ENCODE data around the gene FADS1.

Gene FADS1

GRCh38 chr11:61816736-61817455 lies at the start of gene FADS1:
Gene FADS1 (minus strand): TSS chr11:61817003. CDS start chr11:61816929, 74 bp downstream.
- peak; percentile 88 for DNase-seq (ENCODE audit: low read depth)

GRCh38 chr11:61866231-61866957 lies 49.6 kb upstream of the FADS1 start:
- no peak for DNase-seq (ENCODE audit: low read depth)

GRCh38 chr11:61864814-61865775 lies 48.3 kb upstream of the FADS1 start:
- DNase-seq (ENCODE audit: low read depth) = no peak

- no peak for DNase-seq (ENCODE audit: low read depth)
Observed at GRCh38 chr11:61863548-61864081, 46.8 kb upstream of the FADS1 start.

DNA sequence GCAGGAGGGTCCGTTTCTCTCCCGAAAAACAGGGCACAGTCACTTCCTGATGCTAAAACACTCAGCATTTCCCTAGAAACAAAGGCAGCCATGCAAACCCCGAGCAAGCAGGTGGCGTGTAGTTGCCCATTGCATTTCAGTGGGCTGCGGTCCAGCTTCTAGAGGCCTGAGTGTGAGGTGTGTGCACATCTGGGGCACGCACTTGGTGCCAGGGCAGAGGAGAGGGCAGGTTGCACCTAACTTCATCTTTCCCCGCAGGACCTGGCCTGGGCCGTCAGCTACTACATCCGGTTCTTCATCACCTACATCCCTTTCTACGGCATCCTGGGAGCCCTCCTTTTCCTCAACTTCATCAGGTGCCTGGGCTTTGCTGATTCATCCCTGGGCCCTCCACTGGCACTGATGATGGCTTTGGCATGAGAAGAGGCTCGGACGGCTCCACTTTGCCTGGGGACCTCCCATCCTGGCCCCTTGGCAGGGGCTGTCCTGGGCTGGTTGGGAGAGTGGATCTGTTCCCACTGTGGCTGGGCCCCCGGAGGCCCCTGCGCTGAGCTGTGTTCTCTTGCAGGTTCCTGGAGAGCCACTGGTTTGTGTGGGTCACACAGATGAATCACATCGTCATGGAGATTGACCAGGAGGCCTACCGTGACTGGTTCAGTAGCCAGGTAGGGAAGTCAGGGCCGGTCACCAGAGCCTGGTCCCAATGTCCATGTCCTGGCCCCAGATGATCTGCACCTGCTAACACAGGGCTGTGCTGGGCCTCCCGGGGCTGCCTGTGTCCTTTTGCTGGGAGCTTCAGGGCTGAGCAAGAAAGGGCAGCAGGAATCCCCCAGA lies 46.1 kb upstream of the FADS1 start:
- no peak for DNase-seq (ENCODE audit: low read depth)

GRCh38 chr11:61861634-61862033 lies 44.8 kb upstream of the FADS1 start:
- DNase-seq (ENCODE audit: low read depth) = no peak

GRCh38 chr11:61860054-61860903 lies 43.5 kb upstream of the FADS1 start:
- no peak for DNase-seq (ENCODE audit: low read depth)

DNA sequence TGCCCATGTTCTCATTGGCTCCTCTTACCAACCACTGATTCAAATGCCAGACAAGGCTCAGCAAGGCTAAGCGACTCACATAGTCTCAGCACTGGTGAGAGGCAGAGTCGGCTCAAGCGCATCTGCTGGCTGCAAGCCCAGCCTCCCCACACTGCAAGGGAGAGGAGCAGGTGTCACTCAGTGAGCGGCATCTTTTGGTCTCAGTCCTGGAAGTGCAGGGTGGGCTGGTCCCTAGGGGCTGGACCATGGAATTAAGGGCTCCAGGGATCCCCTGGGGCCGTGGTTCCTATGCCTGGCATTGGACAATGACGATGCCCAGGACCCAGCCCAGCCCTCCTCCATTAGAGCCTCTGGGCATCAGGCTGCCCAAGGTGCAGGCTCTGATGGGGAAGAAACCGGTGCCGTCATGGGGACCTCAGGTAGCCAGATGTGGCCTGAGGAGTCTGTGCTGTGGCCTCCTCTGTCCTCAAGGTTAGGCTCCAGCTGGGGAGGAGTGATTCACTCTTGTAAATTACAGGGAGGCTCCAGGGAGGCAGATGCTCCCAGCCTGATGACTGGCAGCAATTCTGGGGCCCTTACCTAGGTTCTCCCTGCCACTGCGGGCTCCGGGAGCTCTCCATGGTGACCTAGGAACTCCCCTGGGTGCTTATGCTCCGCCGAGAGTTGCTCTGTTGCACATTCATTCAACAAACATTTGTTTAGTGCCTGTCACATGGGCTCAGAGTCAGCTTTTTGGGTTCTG lies 39.3 kb upstream of the FADS1 start:
- no peak for DNase-seq (ENCODE audit: low read depth)

DNA sequence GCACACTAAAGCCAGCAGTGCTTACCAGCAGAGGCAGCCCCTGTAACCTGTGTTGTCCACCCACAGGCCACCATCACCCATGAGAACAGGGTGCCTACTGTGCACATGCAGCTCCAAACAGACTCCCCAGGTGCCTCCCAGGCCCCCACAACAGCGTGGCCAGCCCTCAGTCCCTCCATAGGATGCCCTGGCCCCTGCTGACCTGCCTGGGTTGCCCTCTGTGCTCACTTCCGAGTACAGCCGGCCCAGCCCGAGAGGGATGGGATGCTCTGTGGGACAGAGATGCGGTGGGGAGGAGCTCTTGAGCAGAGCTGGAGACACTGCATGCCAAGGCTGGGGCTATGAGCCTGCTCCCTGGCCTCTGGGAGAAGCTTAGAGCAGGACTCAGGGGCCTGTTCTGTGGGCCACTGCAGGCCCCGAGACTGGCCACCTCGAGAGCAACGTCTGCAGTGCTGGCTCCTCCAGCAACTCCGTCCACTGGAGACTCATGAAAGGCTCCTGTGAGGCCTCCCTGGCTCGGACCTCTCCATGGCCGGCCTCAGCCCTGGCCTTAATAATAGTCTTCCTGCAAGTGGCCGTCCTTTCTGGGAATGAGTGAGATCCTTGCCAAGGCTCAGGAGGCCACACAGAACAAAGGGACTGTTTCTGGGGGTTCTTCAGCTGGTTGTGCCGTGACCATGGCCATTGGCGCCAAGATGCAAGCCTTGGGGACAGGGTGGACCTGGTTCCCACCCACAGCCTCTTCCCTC lies 38.3 kb upstream of the FADS1 start:
- no peak for DNase-seq (ENCODE audit: low read depth)

GRCh38 chr11:61854206-61854895 lies 37.5 kb upstream of the FADS1 start:
- DNase-seq (ENCODE audit: low read depth) = no peak

DNA sequence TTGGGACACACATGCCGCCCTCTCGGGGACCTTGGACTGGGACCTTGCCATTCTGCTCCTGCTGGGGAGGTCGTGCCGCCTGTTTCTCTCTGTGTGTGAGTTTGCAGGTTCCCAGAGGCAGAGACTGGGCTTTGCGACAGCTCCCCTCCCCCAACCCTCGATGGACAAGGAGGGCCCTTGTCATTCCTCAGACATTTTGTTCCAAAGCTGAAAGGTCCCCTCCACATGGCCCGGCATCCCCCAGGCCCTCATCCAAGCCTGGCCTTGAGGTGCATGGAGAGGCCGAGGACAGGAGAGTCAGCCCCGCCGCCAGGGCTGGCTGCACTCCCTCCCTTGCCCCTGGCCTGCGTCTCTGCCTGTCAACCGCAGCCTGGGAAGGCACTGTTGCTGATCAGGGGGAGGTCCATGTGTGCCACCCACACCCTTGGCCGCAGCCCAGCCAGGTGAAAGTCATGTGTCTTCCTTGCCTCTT lies 36.9 kb upstream of the FADS1 start:
- DNase-seq (ENCODE audit: low read depth) = no peak

DNA sequence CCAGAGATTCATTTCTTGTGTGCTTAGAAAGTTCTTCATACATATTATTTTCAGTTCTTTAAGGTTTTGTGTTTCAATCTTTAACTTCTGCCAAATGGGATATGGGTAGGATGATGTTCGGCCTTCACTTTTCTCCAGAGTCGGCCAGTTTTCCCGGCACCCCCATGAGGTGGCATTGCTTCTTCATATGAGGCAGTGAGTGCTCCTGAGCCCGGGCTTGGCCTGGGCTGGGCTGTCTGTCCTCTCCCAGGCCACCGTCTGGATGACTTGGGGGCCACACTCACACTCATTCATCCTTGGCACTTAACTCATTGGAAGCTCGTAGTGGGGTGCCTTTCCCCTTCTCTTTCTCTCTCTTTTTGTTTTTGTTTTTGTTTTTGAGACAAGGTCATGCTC lies 35.1 kb upstream of the FADS1 start:
- DNase-seq (ENCODE audit: low read depth) = no peak

DNA sequence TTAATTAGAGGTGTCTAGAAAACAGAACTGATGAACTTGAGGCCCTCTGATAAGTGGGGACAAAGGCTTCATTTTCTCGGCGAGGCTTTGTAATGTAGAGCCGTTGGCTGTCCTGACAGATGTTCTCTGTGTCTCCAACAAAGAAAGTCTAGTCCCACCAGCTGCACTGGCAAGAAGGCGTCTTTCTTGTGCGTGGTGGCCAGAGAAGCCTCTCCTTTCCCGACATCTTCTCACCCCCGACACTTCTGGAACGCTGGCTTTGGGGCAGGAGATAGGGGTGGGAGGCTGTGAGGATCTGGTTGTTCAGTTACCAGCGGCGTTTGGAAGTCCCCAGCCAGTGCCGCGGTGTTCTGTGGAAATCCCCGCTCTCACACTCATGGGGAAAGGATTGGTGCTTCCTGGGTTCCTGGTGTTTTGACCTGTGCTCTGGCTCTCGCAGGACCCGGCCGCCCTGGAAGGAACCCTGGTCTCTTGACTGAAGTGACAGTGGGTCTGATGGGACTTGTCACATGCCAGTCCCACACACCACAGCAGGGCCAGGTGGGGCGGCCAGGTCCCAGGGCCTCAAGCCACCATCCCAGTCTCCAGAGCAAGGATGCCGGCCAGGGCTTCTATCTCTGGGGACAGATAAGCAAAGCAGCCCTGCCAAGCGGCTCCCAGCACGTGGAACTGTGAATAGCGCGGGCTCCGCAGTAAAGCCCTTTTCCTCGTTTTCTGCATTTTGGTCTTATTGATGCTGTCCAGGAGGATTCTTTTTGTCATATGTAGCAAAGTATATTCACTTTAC lies 34.5 kb upstream of the FADS1 start:
- DNase-seq (ENCODE audit: low read depth) = no peak

GRCh38 chr11:61850687-61851086 lies 33.9 kb upstream of the FADS1 start:
- no peak for DNase-seq (ENCODE audit: low read depth)

GRCh38 chr11:61848631-61849030 lies 31.8 kb upstream of the FADS1 start:
- DNase-seq (ENCODE audit: low read depth) = no peak

DNA sequence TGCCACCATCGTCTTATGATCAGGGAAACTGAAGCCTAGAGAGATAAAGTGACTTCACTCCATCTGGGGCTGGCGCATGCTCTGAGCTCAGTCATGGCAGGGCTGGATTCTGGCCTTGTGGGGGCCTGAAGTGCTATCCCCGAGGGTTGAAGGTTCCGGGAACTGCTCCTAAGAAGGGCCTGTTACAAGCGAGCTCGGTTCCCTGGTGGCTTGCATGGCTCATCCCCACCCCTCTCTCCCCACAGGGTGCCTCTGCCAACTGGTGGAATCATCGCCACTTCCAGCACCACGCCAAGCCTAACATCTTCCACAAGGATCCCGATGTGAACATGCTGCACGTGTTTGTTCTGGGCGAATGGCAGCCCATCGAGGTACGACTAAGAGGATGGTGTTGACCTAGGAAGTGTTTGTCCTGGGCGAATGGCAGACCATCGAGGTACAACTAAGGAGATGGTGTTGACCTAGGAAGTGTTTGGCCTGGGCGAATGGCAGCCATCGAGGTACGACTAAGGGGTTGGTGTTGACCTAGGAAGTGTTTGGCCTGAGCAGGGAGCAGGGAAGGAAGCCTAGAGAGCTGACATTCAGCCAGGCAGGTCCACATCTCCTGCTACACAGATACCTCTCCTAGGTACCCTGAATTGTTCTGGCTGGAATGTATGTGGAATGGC lies 31.2 kb upstream of the FADS1 start:
- no peak for DNase-seq (ENCODE audit: low read depth)

All from HS-27A (cell line).